WTC11 (cell line): ENCODE data around the gene SHCBP1. TPM values are rescaled to one million over a fixed set of nuclear protein-coding genes. Genes with fewer than 3 reads are reported as not detected.

Experiments used
- ATAC-seq: fragments of 200-7000 bp; cut with Tn5 transposase; 2 replicates; pipeline ENCODE4 v1.10.0; 2021; ENCODE audit warnings: mild to moderate bottlenecking, moderate library complexity
- CTCF ChIA-PET: fragments of 300-600 bp; sonication (Branson Sonifier 250); formaldehyde crosslinking; loops from one replicate; lab custom pipeline; 2021; ENCODE audit warnings: antibody characterized with exemption; lab: Charles Lee
- POLR2A ChIA-PET: fragments of 350-600 bp; sonication (Branson Sonifier 250); formaldehyde crosslinking; loops from one replicate; lab custom pipeline; 2021; ENCODE audit warnings: antibody characterized with exemption; lab: Charles Lee
- DNase-seq: peaks from one replicate; pipeline ENCODE4 v3.0.0; 2021; ENCODE audit warnings: low spot score
- H3K27ac Mint-ChIP-seq: 2 replicates; pipeline ENCODE4 v1.8.0; 2021; ENCODE audit warnings: mixed read lengths
- H3K27me3 Mint-ChIP-seq: 2 replicates; pipeline ENCODE4 v1.8.0; 2021; ENCODE audit warnings: low read depth, mild to moderate bottlenecking, moderate library complexity, mixed read lengths
- H3K36me3 Mint-ChIP-seq: 2 replicates; pipeline ENCODE4 v1.8.0; 2021; ENCODE audit warnings: mixed read lengths
- H3K4me1 Mint-ChIP-seq: 2 replicates; pipeline ENCODE4 v1.8.0; 2022; ENCODE audit warnings: mixed read lengths
- H3K4me3 Mint-ChIP-seq: 2 replicates; pipeline ENCODE4 v1.8.0; 2021; ENCODE audit warnings: mild to moderate bottlenecking, moderate library complexity, mixed read lengths
- H3K9me3 Mint-ChIP-seq: 2 replicates; pipeline ENCODE4 v1.8.0; 2021; ENCODE audit warnings: mixed read lengths
- ATF1 ChIP-seq: sonication (generic); formaldehyde crosslinking; IDR thresholded peaks from 2 replicates; pipeline ENCODE4 v1.8.1; 2023; ENCODE audit warnings: mild to moderate bottlenecking, moderate library complexity, missing genetic modification reagents
- ATF2 ChIP-seq: sonication (generic); formaldehyde crosslinking; IDR thresholded peaks from 2 replicates; pipeline ENCODE4 v1.8.1; 2022; ENCODE audit warnings: low read depth, missing genetic modification reagents, borderline replicate concordance
- ATF3 ChIP-seq: sonication (generic); formaldehyde crosslinking; conservative IDR thresholded peaks from 2 replicates; pipeline ENCODE4 v1.8.1; 2022; ENCODE audit warnings: mild to moderate bottlenecking, missing genetic modification reagents
- ATF6 ChIP-seq: sonication (generic); formaldehyde crosslinking; IDR thresholded peaks from 2 replicates; pipeline ENCODE4 v1.8.1; 2023; ENCODE audit warnings: mild to moderate bottlenecking, missing genetic modification reagents
- CBFB ChIP-seq: sonication (generic); formaldehyde crosslinking; IDR thresholded peaks from 2 replicates; pipeline ENCODE4 v1.8.1; 2022; ENCODE audit warnings: mild to moderate bottlenecking, low read depth, missing genetic modification reagents
- CREM ChIP-seq: sonication (generic); formaldehyde crosslinking; IDR thresholded peaks from 2 replicates; pipeline ENCODE4 v1.8.1; 2022; ENCODE audit warnings: mild to moderate bottlenecking, missing genetic modification reagents, moderate library complexity
- E2F4 ChIP-seq: sonication (generic); formaldehyde crosslinking; IDR thresholded peaks from 2 replicates; pipeline ENCODE4 v1.8.1; 2022; ENCODE audit warnings: low read depth, mild to moderate bottlenecking, moderate library complexity, missing genetic modification reagents, borderline replicate concordance
- ETV6 ChIP-seq: sonication (generic); formaldehyde crosslinking; IDR thresholded peaks from 2 replicates; pipeline ENCODE4 v1.8.1; 2022; ENCODE audit warnings: mild to moderate bottlenecking, missing genetic modification reagents
- FOXK1 ChIP-seq: sonication (generic); formaldehyde crosslinking; IDR thresholded peaks from 2 replicates; pipeline ENCODE4 v1.8.0; 2022; ENCODE audit warnings: mild to moderate bottlenecking, moderate library complexity, missing genetic modification reagents
- IRF2 ChIP-seq: sonication (generic); formaldehyde crosslinking; IDR thresholded peaks from 2 replicates; pipeline ENCODE4 v1.8.0; 2022; ENCODE audit warnings: low read depth, missing genetic modification reagents, borderline replicate concordance
- JUN ChIP-seq: sonication (generic); formaldehyde crosslinking; IDR thresholded peaks from 2 replicates; pipeline ENCODE4 v1.8.0; 2023; ENCODE audit warnings: mild to moderate bottlenecking, missing genetic modification reagents
- MXD4 ChIP-seq: fragments of 250-450 bp; sonication (Bioruptor Pico); IDR thresholded peaks from 2 replicates; pipeline ENCODE4 v1.8.0; 2021; ENCODE audit warnings: mild to moderate bottlenecking, moderate library complexity, borderline replicate concordance
- NFYB ChIP-seq: sonication (generic); formaldehyde crosslinking; conservative IDR thresholded peaks from 2 replicates; pipeline ENCODE4 v1.8.0; 2022; ENCODE audit warnings: low read depth, missing genetic modification reagents
- PRRX2 ChIP-seq: fragments of 250-450 bp; sonication (Bioruptor Pico); IDR thresholded peaks from 2 replicates; pipeline ENCODE4 v1.8.0; 2021; ENCODE audit warnings: mild to moderate bottlenecking
- SMAD3 ChIP-seq: sonication (generic); formaldehyde crosslinking; IDR thresholded peaks from 2 replicates; pipeline ENCODE4 v1.8.0; 2022; ENCODE audit warnings: missing genetic modification reagents, mild to moderate bottlenecking, borderline replicate concordance
- TEAD1 ChIP-seq: sonication (generic); formaldehyde crosslinking; IDR thresholded peaks from 2 replicates; pipeline ENCODE4 v1.8.0; 2022; ENCODE audit warnings: mild to moderate bottlenecking, missing genetic modification reagents
- TEAD4 ChIP-seq: sonication (generic); formaldehyde crosslinking; IDR thresholded peaks from 2 replicates; pipeline ENCODE4 v1.8.0; 2022; ENCODE audit warnings: mild to moderate bottlenecking, missing genetic modification reagents
- TP53 ChIP-seq: sonication (generic); formaldehyde crosslinking; IDR thresholded peaks from 2 replicates; pipeline ENCODE4 v1.8.1; 2023; ENCODE audit warnings: mild to moderate bottlenecking, missing genetic modification reagents
- ZBTB43 ChIP-seq: sonication (generic); formaldehyde crosslinking; IDR thresholded peaks from 2 replicates; pipeline ENCODE4 v1.8.1; 2023; ENCODE audit warnings: mild to moderate bottlenecking, missing genetic modification reagents
- ZNF138 ChIP-seq: sonication (generic); formaldehyde crosslinking; conservative IDR thresholded peaks from 2 replicates; pipeline ENCODE4 v1.8.1; 2022; ENCODE audit warnings: mild to moderate bottlenecking, moderate library complexity, missing genetic modification reagents
- ZNF317 ChIP-seq: sonication (generic); formaldehyde crosslinking; IDR thresholded peaks from 2 replicates; pipeline ENCODE4 v1.8.1; 2023; ENCODE audit warnings: low read depth, mild to moderate bottlenecking, moderate library complexity, missing genetic modification reagents, borderline replicate concordance
- ZNF396 ChIP-seq: fragments of 250-450 bp; sonication (Bioruptor Pico); IDR thresholded peaks from 2 replicates; pipeline ENCODE4 v1.8.0; 2021; ENCODE audit warnings: mild to moderate bottlenecking, moderate library complexity, borderline replicate concordance
- ZNF423 ChIP-seq: fragments of 250-450 bp; sonication (Bioruptor Pico); IDR thresholded peaks from 2 replicates; pipeline ENCODE4 v2.1.2; 2022; ENCODE audit warnings: mild to moderate bottlenecking, moderate library complexity
- ZNF425 ChIP-seq: fragments of 250-450 bp; sonication (Bioruptor Pico); conservative IDR thresholded peaks from 2 replicates; pipeline ENCODE4 v1.9.0; 2021; ENCODE audit warnings: mild to moderate bottlenecking
- ZNF671 ChIP-seq: fragments of 250-450 bp; sonication (Bioruptor Pico); IDR thresholded peaks from 2 replicates; pipeline ENCODE4 v1.8.0; 2021; ENCODE audit warnings: mild to moderate bottlenecking
- total RNA-seq: library from RNA; stranded (reverse); gene quantifications from 3 replicates; pipeline ENCODE4 v1.2.3, GENCODE V29; 2021

SHCBP1 gene
- total RNA-seq, 1 experiment from 2014 or later = 20.2 TPM

- no peak overlapping the region for H3K27ac Mint-ChIP-seq
Observed at GRCh38 chr16:46558018-46558417, 63.2 kb downstream of the SHCBP1 start.

GRCh38 chr16:46555951-46556350, 65.2 kb downstream of the SHCBP1 start:
- no peaks in the 10 kb centered on the region for H3K9me3 Mint-ChIP-seq
- POLR2A ChIA-PET = no interaction called here
- CTCF ChIA-PET = interaction anchor here (1.4 kb wide), 1 partner anchor 77 kb away, joined by 3 read pairs; no protein-coding TSS in a partner anchor
- ATAC-seq (no peak), DNase-seq (no peak)
- no peak overlapping the region for H3K27ac Mint-ChIP-seq
- H3K4me3 Mint-ChIP-seq = no peak overlapping the region
- peaks cover 18% of the 10 kb centered on the region for H3K27me3 Mint-ChIP-seq
- H3K4me1 Mint-ChIP-seq = peaks cover 3% of the 10 kb centered on the region; the same call in 1 of the 2 replicates
- H3K36me3 Mint-ChIP-seq = no peaks in the 10 kb centered on the region
- TF ChIP-seq ATF6 (CRISPR knock-in tag) = no peak
- TF ChIP-seq ZNF396 = no peak
- TF ChIP-seq ATF1 (CRISPR knock-in tag) = no peak
- no peak for TF ChIP-seq ZNF425 (CRISPR knock-in tag)
- TF ChIP-seq CBFB (CRISPR knock-in tag) = no peak
- TF ChIP-seq ZNF138 = no peak
- no peak for TF ChIP-seq FOXK1
- TF ChIP-seq JUN (CRISPR knock-in tag) = no peak

More at GRCh38 chr16:46558018-46558417, 63.2 kb downstream of the SHCBP1 start:
- Mint-ChIP-seq H3K4me1 (peaks cover 3% of the 10 kb centered on the region; the same call in 1 of the 2 replicates), H3K27me3 (peaks cover 18% of the 10 kb centered on the region), H3K9me3 (no peaks in the 10 kb centered on the region), H3K36me3 (no peaks in the 10 kb centered on the region), H3K4me3 (no peak overlapping the region)
- TF ChIP-seq TP53 (CRISPR knock-in tag) (no peak), ZNF671 (no peak), E2F4 (CRISPR knock-in tag) (no peak), ZBTB43 (CRISPR knock-in tag) (no peak), NFYB (CRISPR knock-in tag) (no peak), SMAD3 (CRISPR knock-in tag) (no peak), ZNF423 (CRISPR knock-in tag) (no peak), IRF2 (CRISPR knock-in tag) (no peak), MXD4 (CRISPR knock-in tag) (no peak), ATF2 (no peak), ZNF396 (no peak), CREM (CRISPR knock-in tag) (no peak), TEAD4 (CRISPR knock-in tag) (no peak), ATF6 (CRISPR knock-in tag) (no peak), ETV6 (CRISPR knock-in tag) (no peak), PRRX2 (CRISPR knock-in tag) (no peak), TEAD1 (CRISPR knock-in tag) (no peak), ATF3 (CRISPR knock-in tag) (no peak), ZNF317 (no peak)
- ChIA-PET POLR2A (no interaction called here), CTCF (interaction anchor here (0.7 kb wide), 1 partner anchor 80 kb away, joined by 5 read pairs; no protein-coding TSS in a partner anchor)
- ATAC-seq (no peak), DNase-seq (no peak)
